K562 (cell line): Measurements from ENCODE around the gene RIPPLY3. TPM values are rescaled to one million over a fixed set of nuclear protein-coding genes. Genes with fewer than 3 reads are reported as not detected.

Experiments
- ATAC-seq: fragments of 200-7000 bp; cut with Tn5 transposase; 3 replicates; pipeline ENCODE4 v1.9.1; 2020; ENCODE audit warnings: moderate library complexity
- BruUV-seq: library from RNA; stranded (reverse); fragments of 400-500 nt; replicated peaks from 2 replicates; lab custom pipeline; 2021; lab: Mats Ljungman, UMichigan
- CTCF ChIA-PET: fragments of 300-600 bp; formaldehyde crosslinking; extraction: SDS; loops from one replicate; lab custom pipeline; 2021; ENCODE audit warnings: low intra/inter-chr PET ratio; lab: Yijun Ruan, JAX
- POLR2A ChIA-PET: fragments of 300-600, 350-650 bp; sonication (Branson Sonifier 250); formaldehyde crosslinking; extraction: SDS; loops from one replicate; lab custom pipeline; 2021; ENCODE audit warnings: antibody characterized with exemption, inconsistent platforms; lab: Yijun Ruan, JAX
- DNase-seq, 4 experiments: peaks; one replicate each; pipeline versions ENCODE4 v3.0.0 to v3.0.0-alpha.2; 2011 to 2018; ENCODE audit warnings: low spot score in 3 of 4, mixed read lengths in 3 of 4; ENCODE audit errors: extremely low read depth in 1 of 4
- FAIRE-seq: peaks from 2 replicates; lab custom pipeline; 2011; peaks lifted over from hg19 to GRCh38; lab: Jason Lieb, UNC
- H2AFZ ChIP-seq: 2 replicates; pipeline ENCODE4 v1.6.0; 2011; ENCODE audit warnings: low read depth, low read length, control low read depth, inconsistent platforms
- H3K27ac ChIP-seq: fragments of 200-600 bp; 3 replicates; pipeline ENCODE4 v1.8.0; 2011; ENCODE audit warnings: low read depth, mild to moderate bottlenecking, control low read depth, inconsistent platforms, low read length, moderate library complexity, mixed read lengths; ENCODE audit errors: extremely low read depth
- H3K27me3 ChIP-seq, 2 experiments: fragments of 300-600 bp in 1 of 2; 2 replicates in 1 of 2; 3 replicates in 1 of 2; pipeline versions ENCODE4 v1.6.0 to v1.8.0; 2011; ENCODE audit warnings: inconsistent platforms in 2 of 2, low read length in 2 of 2, mild to moderate bottlenecking in 1 of 2, mixed read lengths in 1 of 2, moderate library complexity in 1 of 2; ENCODE audit not compliant: control insufficient read depth in 2 of 2, insufficient read depth in 2 of 2
- H3K36me3 ChIP-seq: fragments of 300-600 bp; 3 replicates; pipeline ENCODE4 v1.8.0; 2011; ENCODE audit warnings: mild to moderate bottlenecking, low read length, inconsistent platforms; ENCODE audit not compliant: control insufficient read depth, insufficient read depth
- H3K4me1 ChIP-seq, 2 experiments: fragments of 200-600 bp in 1 of 2; replicated peaks in 1 of 2; 2 replicates in 1 of 2; 3 replicates in 1 of 2; pipeline versions ENCODE4 v1.5.1 to v1.8.0; 2011; ENCODE audit warnings: inconsistent platforms in 2 of 2, low read length in 2 of 2, mild to moderate bottlenecking in 1 of 2, mixed read lengths in 1 of 2, moderate library complexity in 1 of 2; ENCODE audit not compliant: control insufficient read depth in 2 of 2, insufficient read depth in 2 of 2
- H3K4me2 ChIP-seq: 2 replicates; pipeline ENCODE4 v1.6.1; 2011; ENCODE audit warnings: low read length, control low read depth, inconsistent platforms, mixed read lengths; ENCODE audit not compliant: insufficient read depth
- H3K4me3 ChIP-seq: fragments of 200-600 bp; sonication (generic), shearing (Covaris generic); 2 replicates; pipeline ENCODE4 v1.5.1; 2016; ENCODE audit warnings: control low read depth, inconsistent platforms
- H3K79me2 ChIP-seq: fragments of 200-600 bp; 3 replicates; pipeline ENCODE4 v1.8.0; 2011; ENCODE audit warnings: low read length, inconsistent platforms; ENCODE audit not compliant: control insufficient read depth, insufficient read depth
- H3K9ac ChIP-seq, 2 experiments: 2 replicates each; pipeline versions ENCODE4 v1.6.0 to v1.6.1; 2011; ENCODE audit warnings: low read depth in 2 of 2, low read length in 2 of 2, control low read depth in 1 of 2, inconsistent platforms in 1 of 2, mild to moderate bottlenecking in 1 of 2, mixed read lengths in 1 of 2; ENCODE audit not compliant: insufficient read depth in 1 of 2
- H3K9me1 ChIP-seq: one replicate; pipeline ENCODE4 v1.6.0; 2011; ENCODE audit warnings: inconsistent platforms, mild to moderate bottlenecking, low read length, moderate library complexity; ENCODE audit not compliant: control insufficient read depth, insufficient read depth
- H3K9me3 ChIP-seq: replicated peaks from 2 replicates; pipeline ENCODE4 v1.5.1; 2011; ENCODE audit warnings: low read depth, low read length, inconsistent platforms; ENCODE audit not compliant: control insufficient read depth, insufficient read depth
- H4K20me1 ChIP-seq: replicated peaks from 2 replicates; pipeline ENCODE4 v1.6.1; 2011; ENCODE audit warnings: low read length, inconsistent platforms, mixed read lengths; ENCODE audit not compliant: control insufficient read depth, insufficient read depth
- ARID2 ChIP-seq: fragments of 450-650 bp; IDR thresholded peaks from 2 replicates; pipeline ENCODE4 v1.6.1; 2017; ENCODE audit warnings: antibody characterized with exemption, mild to moderate bottlenecking
- CCNT2 ChIP-seq: IDR thresholded peaks from 2 replicates; pipeline ENCODE4 v1.6.1; 2011; ENCODE audit warnings: borderline replicate concordance, low read depth, mild to moderate bottlenecking, moderate library complexity, mixed read lengths, low read length; ENCODE audit not compliant: insufficient read length; ENCODE audit errors: extremely low read depth
- FOXJ2 ChIP-seq: fragments of 200-800 bp; sonication (Bioruptor generic); IDR thresholded peaks from 2 replicates; pipeline ENCODE4 v1.6.1; 2016; ENCODE audit warnings: missing genetic modification characterization, missing compliant biosample characterization
- GABPB1 ChIP-seq: sonication (generic); formaldehyde crosslinking; IDR thresholded peaks from 2 replicates; pipeline ENCODE4 v1.8.0; 2022; ENCODE audit warnings: mild to moderate bottlenecking, missing genetic modification reagents
- NRF1 ChIP-seq, 2 experiments: fragments of 450-650 bp; IDR thresholded peaks in 1 of 2; conservative IDR thresholded peaks in 1 of 2; 2 replicates each; pipeline ENCODE4 v1.6.1; 2014; ENCODE audit warnings: mild to moderate bottlenecking in 2 of 2
- PTTG1 ChIP-seq: fragments of 450-650 bp; IDR thresholded peaks from 2 replicates; pipeline ENCODE4 v1.6.1; 2016; ENCODE audit warnings: low read depth, mild to moderate bottlenecking, missing genetic modification characterization, missing compliant biosample characterization
- SETDB1 ChIP-seq: IDR thresholded peaks from one replicate; pipeline ENCODE4 v1.6.1; 2012; ENCODE audit warnings: low read length, control low read depth, inconsistent platforms
- SMARCA4 ChIP-seq: fragments of 450-650 bp; IDR thresholded peaks from 2 replicates; pipeline ENCODE4 v1.6.1; 2016
- YY1 ChIP-seq, 3 experiments: IDR thresholded peaks; 2 replicates each; pipeline ENCODE4 v1.6.1; 2011; ENCODE audit warnings: low read length in 2 of 3, mild to moderate bottlenecking in 2 of 3, moderate library complexity in 2 of 3, borderline replicate concordance in 1 of 3, control low read depth in 1 of 3, low read depth in 1 of 3; ENCODE audit not compliant: insufficient read depth in 3 of 3, insufficient replicate concordance in 2 of 3, control insufficient read depth in 1 of 3, insufficient read length in 1 of 3; ENCODE audit errors: extremely low read depth in 1 of 3
- ZNF699 ChIP-seq: fragments of 250-450 bp; sonication (Bioruptor Pico); IDR thresholded peaks from 2 replicates; pipeline ENCODE4 v1.8.0; 2021; ENCODE audit warnings: mild to moderate bottlenecking, moderate library complexity; ENCODE audit not compliant: insufficient replicate concordance
- ZNF79 ChIP-seq: fragments of 250-450 bp; sonication (Bioruptor Pico); IDR thresholded peaks from 2 replicates; pipeline ENCODE4 v1.4.0; 2020; ENCODE audit warnings: low read depth, mild to moderate bottlenecking, moderate library complexity
- WGBS: fragments of 100-300 bp; shearing (Covaris generic); methylation state at CpG from one replicate; pipeline ENCODE4 v1.1.6; 2016; ENCODE audit warnings: low coverage, mixed read lengths; ENCODE audit not compliant: insufficient coverage; ENCODE audit errors: missing lambda C conversion rate; 5-methylcytosine and 5-hydroxymethylcytosine counted together
- in situ Hi-C: fragments of 300-500 bp; cut with MboI; formaldehyde crosslinking; loops from 4 replicates; pipeline ENCODE4 v1.15.0; 2018; ENCODE audit warnings: inconsistent platforms, mixed read lengths
- intact Hi-C: fragments of 100-400 bp; cut with micrococcal nuclease; formaldehyde crosslinking; loops from 2 replicates; pipeline ENCODE4 v1.14.2; 2022
- polyA plus RNA-seq, 8 experiments: library from polyadenylated mRNA; depleted of rRNA in 4 of 8; stranded (reverse) in 5 of 8; unstranded in 3 of 8; fragments of >200 nt; fragmentation: Nextera tagmentation in 2 of 8; fragmentation: Illumina TruSeq in 1 of 8; extraction: Ambion mirVana in 2 of 8; extraction: Trizol in 1 of 8; gene quantifications; 2 replicates each; pipeline versions ENCODE4 v1.2.1 to v1.2.3, GENCODE V29; 2011 to 2014; ENCODE audit warnings: inconsistent platforms in 1 of 8, missing spikeins in 1 of 8
- total RNA-seq, 7 experiments: library from RNA; depleted of rRNA in 6 of 7; stranded (reverse); fragments of >200 nt in 6 of 7; fragmentation: Illumina TruSeq in 2 of 7; extraction: Trizol in 2 of 7; gene quantifications; 2 replicates each; pipeline versions ENCODE4 v1.2.1 to v1.2.3, GENCODE V29; 2011 to 2021; ENCODE audit warnings: low replicate concordance in 1 of 7
- TF ChIP-seq, protein P1 (sequence below): sonication (generic); formaldehyde crosslinking; IDR thresholded peaks from 2 replicates; pipeline ENCODE4 v1.8.0; 2022; ENCODE audit warnings: mild to moderate bottlenecking, missing genetic modification reagents
- TF ChIP-seq, protein P2 (sequence below): IDR thresholded peaks from 2 replicates; pipeline ENCODE4 v1.6.1; 2016; ENCODE audit warnings: missing genetic modification characterization, missing compliant biosample characterization
- TF ChIP-seq, protein P3 (sequence below): fragments of 450-650 bp; IDR thresholded peaks from 2 replicates; pipeline ENCODE4 v1.6.1; 2016; ENCODE audit warnings: borderline replicate concordance

RIPPLY3 gene
- total and polyA plus RNA-seq, 9 of the 15 experiments (the other 6 are each of a cell fraction or from before 2014, with no cell fraction given), result not detected

DNA sequence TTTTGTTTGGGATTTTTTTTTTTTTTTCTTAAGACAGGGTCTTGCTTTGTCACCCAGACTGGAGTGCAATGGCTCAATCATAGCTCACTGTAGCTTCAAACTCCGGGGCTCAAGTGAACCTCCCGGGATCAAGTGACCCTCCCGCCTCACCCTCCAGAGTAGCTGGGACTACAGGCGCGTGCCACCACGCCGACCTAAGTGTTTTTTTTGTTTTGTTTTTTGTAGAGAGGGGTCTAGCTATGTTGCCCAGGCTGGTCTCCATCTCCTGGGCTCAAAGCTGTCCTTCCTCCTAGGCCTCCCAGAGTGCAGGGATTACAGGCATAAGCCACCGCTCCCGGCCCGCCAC is 40.8 kb upstream of the RIPPLY3 start:
- Histone ChIP-seq H3K27me3 (no peaks in the 10 kb centered on the region), H3K4me1 (peaks cover 27 to 33% of the 10 kb centered on the region in 2 experiments), H3K9me3 (no peaks in the 10 kb centered on the region), H3K79me2 (peaks cover 30% of the 10 kb centered on the region), H3K36me3 (peaks cover 7% of the 10 kb centered on the region), H3K4me3 (peak overlapping the region; percentile 89), H3K9me1 (no peaks in the 10 kb centered on the region), H4K20me1 (no peaks in the 10 kb centered on the region), H3K4me2 (peak overlapping the region; percentile 93), H3K9ac (peak overlapping the region; percentile 95 to 99), H3K27ac (peak overlapping the region; percentile 96), H2AFZ (peak overlapping the region; percentile 83)
- BruUV-seq, result no TSS peak
- ChIA-PET POLR2A (interaction anchor here (0.5 to 3.1 kb wide), 14 partner anchors 10 to 600 kb away, joined by 3 to 17 read pairs (median 3); no protein-coding TSS in a partner anchor), CTCF (interaction anchor here (0.7 to 0.9 kb wide), 2 partner anchors 11 to 17 kb away, joined by 3 to 4 read pairs; no protein-coding TSS in a partner anchor)
- 2% methylated on average over 10 of the region's 10 CpGs for WGBS
- DNase-seq (no peak), FAIRE-seq (no peak), ATAC-seq (peak; percentile 40)
- intact Hi-C loops, result loop anchor here (1.0 kb wide), 1 partner anchor 26 kb away; no protein-coding TSS in a partner anchor
- in situ Hi-C loops, result no loop called here
- TF ChIP-seq ZNF79 (CRISPR knock-in tag) (no peak), ARID2 (no peak), CCNT2 (no peak), SMARCA4 (0 out of 2 replicates have a peak, but pooled peaks have one; percentile 5), PTTG1 (tag) (no peak), ZNF699 (CRISPR knock-in tag) (no peak), YY1 (IDR thresholded peaks at IDR 0.05; ENCODE audit: borderline replicate concordance in 1 of 3, control insufficient read depth in 1 of 3, extremely low read depth in 1 of 3, insufficient read depth in 3 of 3, insufficient read length in 1 of 3, insufficient replicate concordance in 2 of 3, low read depth in 1 of 3, low read length in 2 of 3) (no peak), FOXJ2 (peak; percentile 33; the same call in 1 of the 2 replicates), NRF1 (conservative IDR thresholded peaks at IDR 0.05 in 1 of 2, IDR thresholded peaks at IDR 0.05 in 1 of 2) (no peak), SETDB1 (peak; percentile 11), GABPB1 (CRISPR knock-in tag) (no peak)
- TF ChIP-seq, protein P1, sequence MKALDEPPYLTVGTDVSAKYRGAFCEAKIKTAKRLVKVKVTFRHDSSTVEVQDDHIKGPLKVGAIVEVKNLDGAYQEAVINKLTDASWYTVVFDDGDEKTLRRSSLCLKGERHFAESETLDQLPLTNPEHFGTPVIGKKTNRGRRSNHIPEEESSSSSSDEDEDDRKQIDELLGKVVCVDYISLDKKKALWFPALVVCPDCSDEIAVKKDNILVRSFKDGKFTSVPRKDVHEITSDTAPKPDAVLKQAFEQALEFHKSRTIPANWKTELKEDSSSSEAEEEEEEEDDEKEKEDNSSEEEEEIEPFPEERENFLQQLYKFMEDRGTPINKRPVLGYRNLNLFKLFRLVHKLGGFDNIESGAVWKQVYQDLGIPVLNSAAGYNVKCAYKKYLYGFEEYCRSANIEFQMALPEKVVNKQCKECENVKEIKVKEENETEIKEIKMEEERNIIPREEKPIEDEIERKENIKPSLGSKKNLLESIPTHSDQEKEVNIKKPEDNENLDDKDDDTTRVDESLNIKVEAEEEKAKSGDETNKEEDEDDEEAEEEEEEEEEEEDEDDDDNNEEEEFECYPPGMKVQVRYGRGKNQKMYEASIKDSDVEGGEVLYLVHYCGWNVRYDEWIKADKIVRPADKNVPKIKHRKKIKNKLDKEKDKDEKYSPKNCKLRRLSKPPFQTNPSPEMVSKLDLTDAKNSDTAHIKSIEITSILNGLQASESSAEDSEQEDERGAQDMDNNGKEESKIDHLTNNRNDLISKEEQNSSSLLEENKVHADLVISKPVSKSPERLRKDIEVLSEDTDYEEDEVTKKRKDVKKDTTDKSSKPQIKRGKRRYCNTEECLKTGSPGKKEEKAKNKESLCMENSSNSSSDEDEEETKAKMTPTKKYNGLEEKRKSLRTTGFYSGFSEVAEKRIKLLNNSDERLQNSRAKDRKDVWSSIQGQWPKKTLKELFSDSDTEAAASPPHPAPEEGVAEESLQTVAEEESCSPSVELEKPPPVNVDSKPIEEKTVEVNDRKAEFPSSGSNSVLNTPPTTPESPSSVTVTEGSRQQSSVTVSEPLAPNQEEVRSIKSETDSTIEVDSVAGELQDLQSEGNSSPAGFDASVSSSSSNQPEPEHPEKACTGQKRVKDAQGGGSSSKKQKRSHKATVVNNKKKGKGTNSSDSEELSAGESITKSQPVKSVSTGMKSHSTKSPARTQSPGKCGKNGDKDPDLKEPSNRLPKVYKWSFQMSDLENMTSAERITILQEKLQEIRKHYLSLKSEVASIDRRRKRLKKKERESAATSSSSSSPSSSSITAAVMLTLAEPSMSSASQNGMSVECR (CRISPR knock-in tag), result no peak
- TF ChIP-seq, protein P2, sequence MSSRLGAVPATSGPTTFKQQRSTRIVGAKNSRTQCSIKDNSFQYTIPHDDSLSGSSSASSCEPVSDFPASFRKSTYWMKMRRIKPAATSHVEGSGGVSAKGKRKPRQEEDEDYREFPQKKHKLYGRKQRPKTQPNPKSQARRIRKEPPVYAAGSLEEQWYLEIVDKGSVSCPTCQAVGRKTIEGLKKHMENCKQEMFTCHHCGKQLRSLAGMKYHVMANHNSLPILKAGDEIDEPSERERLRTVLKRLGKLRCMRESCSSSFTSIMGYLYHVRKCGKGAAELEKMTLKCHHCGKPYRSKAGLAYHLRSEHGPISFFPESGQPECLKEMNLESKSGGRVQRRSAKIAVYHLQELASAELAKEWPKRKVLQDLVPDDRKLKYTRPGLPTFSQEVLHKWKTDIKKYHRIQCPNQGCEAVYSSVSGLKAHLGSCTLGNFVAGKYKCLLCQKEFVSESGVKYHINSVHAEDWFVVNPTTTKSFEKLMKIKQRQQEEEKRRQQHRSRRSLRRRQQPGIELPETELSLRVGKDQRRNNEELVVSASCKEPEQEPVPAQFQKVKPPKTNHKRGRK (tag), result no peak
- TF ChIP-seq, protein P3, sequence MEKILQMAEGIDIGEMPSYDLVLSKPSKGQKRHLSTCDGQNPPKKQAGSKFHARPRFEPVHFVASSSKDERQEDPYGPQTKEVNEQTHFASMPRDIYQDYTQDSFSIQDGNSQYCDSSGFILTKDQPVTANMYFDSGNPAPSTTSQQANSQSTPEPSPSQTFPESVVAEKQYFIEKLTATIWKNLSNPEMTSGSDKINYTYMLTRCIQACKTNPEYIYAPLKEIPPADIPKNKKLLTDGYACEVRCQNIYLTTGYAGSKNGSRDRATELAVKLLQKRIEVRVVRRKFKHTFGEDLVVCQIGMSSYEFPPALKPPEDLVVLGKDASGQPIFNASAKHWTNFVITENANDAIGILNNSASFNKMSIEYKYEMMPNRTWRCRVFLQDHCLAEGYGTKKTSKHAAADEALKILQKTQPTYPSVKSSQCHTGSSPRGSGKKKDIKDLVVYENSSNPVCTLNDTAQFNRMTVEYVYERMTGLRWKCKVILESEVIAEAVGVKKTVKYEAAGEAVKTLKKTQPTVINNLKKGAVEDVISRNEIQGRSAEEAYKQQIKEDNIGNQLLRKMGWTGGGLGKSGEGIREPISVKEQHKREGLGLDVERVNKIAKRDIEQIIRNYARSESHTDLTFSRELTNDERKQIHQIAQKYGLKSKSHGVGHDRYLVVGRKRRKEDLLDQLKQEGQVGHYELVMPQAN, result peak; percentile 74
